ENCODE data around the gene KCNK6. TPM values are rescaled to one million over a fixed set of nuclear protein-coding genes. Genes with fewer than 3 reads are reported as not detected.
A peak's percentile ranks its signal among the peaks of the same experiment; 100 is the strongest.

The KCNK6 gene
- total RNA-seq, 1 experiment from 2014 or later = 18.3 TPM

DNA sequence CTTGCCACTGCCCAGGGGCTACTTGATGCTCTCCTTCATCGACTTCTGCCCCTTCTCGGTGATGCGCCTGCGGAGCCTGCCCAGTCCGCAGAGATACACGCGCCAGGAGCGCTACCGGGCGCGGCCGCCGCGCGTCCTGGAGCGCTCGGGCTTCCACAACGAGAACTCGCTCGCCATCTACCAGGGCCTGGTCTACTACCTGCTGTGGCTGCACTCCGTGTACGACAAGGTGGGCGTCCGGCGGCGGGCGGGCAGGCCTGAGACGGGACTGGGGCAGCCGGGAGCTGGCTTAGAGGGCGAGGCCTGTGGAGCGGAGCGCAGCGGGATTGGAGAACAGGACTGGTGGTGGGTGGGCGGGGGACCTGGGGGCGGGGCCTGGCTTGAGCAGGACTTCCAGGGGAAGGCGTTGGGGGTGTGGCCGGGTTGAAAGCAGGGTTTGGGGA, 42.0 kb downstream of the KCNK6 start:
- peak; percentile 79 for ATAC-seq
- TF ChIP-seq FOXK1 (CRISPR knock-in tag; IDR thresholded peaks at IDR 0.05) (0 out of 2 replicates have a peak, but pooled peaks have one; percentile 5), ZNF423 (CRISPR knock-in tag; IDR thresholded peaks at IDR 0.05) (no peak)
- TF ChIP-seq, protein P1, sequence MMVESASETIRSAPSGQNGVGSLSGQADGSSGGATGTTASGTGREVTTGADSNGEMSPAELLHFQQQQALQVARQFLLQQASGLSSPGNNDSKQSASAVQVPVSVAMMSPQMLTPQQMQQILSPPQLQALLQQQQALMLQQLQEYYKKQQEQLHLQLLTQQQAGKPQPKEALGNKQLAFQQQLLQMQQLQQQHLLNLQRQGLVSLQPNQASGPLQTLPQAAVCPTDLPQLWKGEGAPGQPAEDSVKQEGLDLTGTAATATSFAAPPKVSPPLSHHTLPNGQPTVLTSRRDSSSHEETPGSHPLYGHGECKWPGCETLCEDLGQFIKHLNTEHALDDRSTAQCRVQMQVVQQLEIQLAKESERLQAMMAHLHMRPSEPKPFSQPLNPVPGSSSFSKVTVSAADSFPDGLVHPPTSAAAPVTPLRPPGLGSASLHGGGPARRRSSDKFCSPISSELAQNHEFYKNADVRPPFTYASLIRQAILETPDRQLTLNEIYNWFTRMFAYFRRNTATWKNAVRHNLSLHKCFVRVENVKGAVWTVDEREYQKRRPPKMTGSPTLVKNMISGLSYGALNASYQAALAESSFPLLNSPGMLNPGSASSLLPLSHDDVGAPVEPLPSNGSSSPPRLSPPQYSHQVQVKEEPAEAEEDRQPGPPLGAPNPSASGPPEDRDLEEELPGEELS (CRISPR knock-in tag; IDR thresholded peaks at IDR 0.05) = 0 out of 2 replicates have a peak, but pooled peaks have one; percentile 68
- peaks cover 66% of the 10 kb centered on the region for H3K27me3 Mint-ChIP-seq (ENCODE audit: low read depth)
- H3K36me3 Mint-ChIP-seq = no peaks in the 10 kb centered on the region
- peaks cover 10% of the 10 kb centered on the region for H3K4me1 Mint-ChIP-seq
- no peaks in the 10 kb centered on the region for H3K9me3 Mint-ChIP-seq
- peak overlapping the region; percentile 93 for H3K27ac Mint-ChIP-seq
- H3K4me3 Mint-ChIP-seq = peak overlapping the region; percentile 86
- peak; percentile 94 for DNase-seq (ENCODE audit: low spot score)
- POLR2A ChIA-PET = interaction anchor here (0.8 to 2.7 kb wide), 4 partner anchors 12 to 57 kb away, joined by 3 to 16 read pairs (median 4); partner anchors contain the start of genes GGN and PSMD8
- CTCF ChIA-PET = interaction anchor here (0.7 to 2.9 kb wide), 12 partner anchors 10 to 128 kb away, joined by 3 to 19 read pairs (median 4); partner anchors contain the start of genes CATSPERG, FAM98C, GGN and PPP1R14A

DNA sequence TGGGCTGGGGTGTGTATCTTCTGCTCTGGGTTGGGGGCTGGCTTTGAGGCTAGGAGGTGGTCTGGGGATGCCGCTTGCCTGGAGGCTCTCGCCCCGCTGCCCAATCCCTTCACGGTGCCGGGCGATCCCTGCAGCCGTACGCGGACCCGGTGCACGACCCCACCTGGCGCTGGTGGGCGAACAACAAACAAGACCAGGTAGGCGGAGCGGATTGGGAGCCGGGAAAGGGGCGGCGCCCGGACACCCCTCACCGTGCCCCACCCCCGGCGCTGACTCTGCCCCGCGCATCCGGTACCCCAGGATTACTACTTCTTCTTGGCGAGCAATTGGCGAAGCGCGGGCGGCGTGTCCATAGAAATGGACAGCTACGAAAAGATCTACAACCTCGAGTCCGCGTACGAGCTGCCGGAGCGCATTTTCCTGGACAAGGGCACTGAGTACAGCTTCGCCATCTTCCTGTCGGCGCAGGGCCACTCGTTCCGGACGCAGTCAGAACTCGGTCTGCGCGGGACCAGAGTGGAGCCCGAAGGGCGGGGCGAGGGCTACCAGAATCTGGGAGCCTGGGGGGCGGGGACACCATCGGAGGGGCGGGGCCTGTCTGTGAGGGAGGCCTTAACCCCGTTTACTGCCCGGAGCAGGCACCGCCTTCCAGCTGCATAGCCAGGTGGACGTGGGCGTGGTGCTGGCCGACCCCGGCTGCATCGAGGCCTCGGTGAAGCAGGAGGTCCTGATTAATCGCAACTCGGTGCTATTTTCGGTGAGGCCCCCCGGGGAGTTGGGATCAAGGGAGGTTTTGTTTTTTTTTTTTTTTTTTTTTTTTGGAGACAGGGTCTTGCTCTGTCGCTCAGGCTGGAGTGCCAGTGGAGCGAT, 42.7 kb downstream of the KCNK6 start:
- ATAC-seq (peak; percentile 77), DNase-seq (ENCODE audit: low spot score) (peak; percentile 99)
- no peaks in the 10 kb centered on the region for H3K9me3 Mint-ChIP-seq
- peaks cover 59% of the 10 kb centered on the region for H3K27me3 Mint-ChIP-seq (ENCODE audit: low read depth)
- no peaks in the 10 kb centered on the region for H3K36me3 Mint-ChIP-seq
- H3K4me3 Mint-ChIP-seq = peak overlapping the region; percentile 86
- peaks cover 10% of the 10 kb centered on the region for H3K4me1 Mint-ChIP-seq
- H3K27ac Mint-ChIP-seq = peak overlapping the region; percentile 96
- POLR2A ChIA-PET = interaction anchor here (0.8 to 2.7 kb wide), 5 partner anchors 12 to 81 kb away, joined by 3 to 16 read pairs (median 5); partner anchors contain the start of genes GGN and PSMD8
- CTCF ChIA-PET = interaction anchor here (0.5 to 2.9 kb wide), 13 partner anchors 11 to 129 kb away, joined by 3 to 19 read pairs (median 4); partner anchors contain the start of genes CATSPERG, FAM98C, GGN and PPP1R14A
- TF ChIP-seq, protein P2, sequence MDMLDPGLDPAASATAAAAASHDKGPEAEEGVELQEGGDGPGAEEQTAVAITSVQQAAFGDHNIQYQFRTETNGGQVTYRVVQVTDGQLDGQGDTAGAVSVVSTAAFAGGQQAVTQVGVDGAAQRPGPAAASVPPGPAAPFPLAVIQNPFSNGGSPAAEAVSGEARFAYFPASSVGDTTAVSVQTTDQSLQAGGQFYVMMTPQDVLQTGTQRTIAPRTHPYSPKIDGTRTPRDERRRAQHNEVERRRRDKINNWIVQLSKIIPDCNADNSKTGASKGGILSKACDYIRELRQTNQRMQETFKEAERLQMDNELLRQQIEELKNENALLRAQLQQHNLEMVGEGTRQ (CRISPR knock-in tag; IDR thresholded peaks at IDR 0.05) = no peak
- TF ChIP-seq ZNF317 (CRISPR knock-in tag; IDR thresholded peaks at IDR 0.05; ENCODE audit: borderline replicate concordance, low read depth) = no peak
- TF ChIP-seq JAZF1 (CRISPR knock-in tag; IDR thresholded peaks at IDR 0.05) = no peak
- TF ChIP-seq, protein P3, sequence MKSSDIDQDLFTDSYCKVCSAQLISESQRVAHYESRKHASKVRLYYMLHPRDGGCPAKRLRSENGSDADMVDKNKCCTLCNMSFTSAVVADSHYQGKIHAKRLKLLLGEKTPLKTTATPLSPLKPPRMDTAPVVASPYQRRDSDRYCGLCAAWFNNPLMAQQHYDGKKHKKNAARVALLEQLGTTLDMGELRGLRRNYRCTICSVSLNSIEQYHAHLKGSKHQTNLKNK (CRISPR knock-in tag; IDR thresholded peaks at IDR 0.05) = no peak
- TF ChIP-seq JUN (CRISPR knock-in tag; IDR thresholded peaks at IDR 0.05) = no peak
- 0 out of 2 replicates have a peak, but pooled peaks have one; percentile 38 for TF ChIP-seq ESRRA (CRISPR knock-in tag; IDR thresholded peaks at IDR 0.05; ENCODE audit: borderline replicate concordance)
- TF ChIP-seq ZNF138 (CRISPR knock-in tag; conservative IDR thresholded peaks at IDR 0.05) = no peak
- TF ChIP-seq CBFB (CRISPR knock-in tag; IDR thresholded peaks at IDR 0.05; ENCODE audit: low read depth) = no peak
- TF ChIP-seq, protein P4, sequence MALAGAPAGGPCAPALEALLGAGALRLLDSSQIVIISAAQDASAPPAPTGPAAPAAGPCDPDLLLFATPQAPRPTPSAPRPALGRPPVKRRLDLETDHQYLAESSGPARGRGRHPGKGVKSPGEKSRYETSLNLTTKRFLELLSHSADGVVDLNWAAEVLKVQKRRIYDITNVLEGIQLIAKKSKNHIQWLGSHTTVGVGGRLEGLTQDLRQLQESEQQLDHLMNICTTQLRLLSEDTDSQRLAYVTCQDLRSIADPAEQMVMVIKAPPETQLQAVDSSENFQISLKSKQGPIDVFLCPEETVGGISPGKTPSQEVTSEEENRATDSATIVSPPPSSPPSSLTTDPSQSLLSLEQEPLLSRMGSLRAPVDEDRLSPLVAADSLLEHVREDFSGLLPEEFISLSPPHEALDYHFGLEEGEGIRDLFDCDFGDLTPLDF (CRISPR knock-in tag; IDR thresholded peaks at IDR 0.05) = no peak
- TF ChIP-seq ETV6 (CRISPR knock-in tag; IDR thresholded peaks at IDR 0.05) = peak; percentile 49
- TF ChIP-seq ZNF121 (CRISPR knock-in tag; IDR thresholded peaks at IDR 0.05) = no peak
- no peak for TF ChIP-seq SOX15 (CRISPR knock-in tag; IDR thresholded peaks at IDR 0.05)
- no peak for TF ChIP-seq MXD4 (CRISPR knock-in tag; IDR thresholded peaks at IDR 0.05; ENCODE audit: borderline replicate concordance)
- TF ChIP-seq, protein P5, sequence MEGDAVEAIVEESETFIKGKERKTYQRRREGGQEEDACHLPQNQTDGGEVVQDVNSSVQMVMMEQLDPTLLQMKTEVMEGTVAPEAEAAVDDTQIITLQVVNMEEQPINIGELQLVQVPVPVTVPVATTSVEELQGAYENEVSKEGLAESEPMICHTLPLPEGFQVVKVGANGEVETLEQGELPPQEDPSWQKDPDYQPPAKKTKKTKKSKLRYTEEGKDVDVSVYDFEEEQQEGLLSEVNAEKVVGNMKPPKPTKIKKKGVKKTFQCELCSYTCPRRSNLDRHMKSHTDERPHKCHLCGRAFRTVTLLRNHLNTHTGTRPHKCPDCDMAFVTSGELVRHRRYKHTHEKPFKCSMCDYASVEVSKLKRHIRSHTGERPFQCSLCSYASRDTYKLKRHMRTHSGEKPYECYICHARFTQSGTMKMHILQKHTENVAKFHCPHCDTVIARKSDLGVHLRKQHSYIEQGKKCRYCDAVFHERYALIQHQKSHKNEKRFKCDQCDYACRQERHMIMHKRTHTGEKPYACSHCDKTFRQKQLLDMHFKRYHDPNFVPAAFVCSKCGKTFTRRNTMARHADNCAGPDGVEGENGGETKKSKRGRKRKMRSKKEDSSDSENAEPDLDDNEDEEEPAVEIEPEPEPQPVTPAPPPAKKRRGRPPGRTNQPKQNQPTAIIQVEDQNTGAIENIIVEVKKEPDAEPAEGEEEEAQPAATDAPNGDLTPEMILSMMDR (IDR thresholded peaks at IDR 0.05) = no peak
- TF ChIP-seq, protein P6, sequence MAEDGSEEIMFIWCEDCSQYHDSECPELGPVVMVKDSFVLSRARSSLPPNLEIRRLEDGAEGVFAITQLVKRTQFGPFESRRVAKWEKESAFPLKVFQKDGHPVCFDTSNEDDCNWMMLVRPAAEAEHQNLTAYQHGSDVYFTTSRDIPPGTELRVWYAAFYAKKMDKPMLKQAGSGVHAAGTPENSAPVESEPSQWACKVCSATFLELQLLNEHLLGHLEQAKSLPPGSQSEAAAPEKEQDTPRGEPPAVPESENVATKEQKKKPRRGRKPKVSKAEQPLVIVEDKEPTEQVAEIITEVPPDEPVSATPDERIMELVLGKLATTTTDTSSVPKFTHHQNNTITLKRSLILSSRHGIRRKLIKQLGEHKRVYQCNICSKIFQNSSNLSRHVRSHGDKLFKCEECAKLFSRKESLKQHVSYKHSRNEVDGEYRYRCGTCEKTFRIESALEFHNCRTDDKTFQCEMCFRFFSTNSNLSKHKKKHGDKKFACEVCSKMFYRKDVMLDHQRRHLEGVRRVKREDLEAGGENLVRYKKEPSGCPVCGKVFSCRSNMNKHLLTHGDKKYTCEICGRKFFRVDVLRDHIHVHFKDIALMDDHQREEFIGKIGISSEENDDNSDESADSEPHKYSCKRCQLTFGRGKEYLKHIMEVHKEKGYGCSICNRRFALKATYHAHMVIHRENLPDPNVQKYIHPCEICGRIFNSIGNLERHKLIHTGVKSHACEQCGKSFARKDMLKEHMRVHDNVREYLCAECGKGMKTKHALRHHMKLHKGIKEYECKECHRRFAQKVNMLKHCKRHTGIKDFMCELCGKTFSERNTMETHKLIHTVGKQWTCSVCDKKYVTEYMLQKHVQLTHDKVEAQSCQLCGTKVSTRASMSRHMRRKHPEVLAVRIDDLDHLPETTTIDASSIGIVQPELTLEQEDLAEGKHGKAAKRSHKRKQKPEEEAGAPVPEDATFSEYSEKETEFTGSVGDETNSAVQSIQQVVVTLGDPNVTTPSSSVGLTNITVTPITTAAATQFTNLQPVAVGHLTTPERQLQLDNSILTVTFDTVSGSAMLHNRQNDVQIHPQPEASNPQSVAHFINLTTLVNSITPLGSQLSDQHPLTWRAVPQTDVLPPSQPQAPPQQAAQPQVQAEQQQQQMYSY (CRISPR knock-in tag; IDR thresholded peaks at IDR 0.05) = peak; percentile 78
- TF ChIP-seq GRHL2 (CRISPR knock-in tag; IDR thresholded peaks at IDR 0.05; ENCODE audit: insufficient replicate concordance, severe bottlenecking) = no peak
- TF ChIP-seq KAT7 (CRISPR knock-in tag; IDR thresholded peaks at IDR 0.05; ENCODE audit: borderline replicate concordance) = no peak
- TF ChIP-seq ZNF232 (CRISPR knock-in tag; IDR thresholded peaks at IDR 0.05) = 0 out of 2 replicates have a peak, but pooled peaks have one; percentile 16
- TF ChIP-seq GTF2I (CRISPR knock-in tag; conservative IDR thresholded peaks at IDR 0.05) = no peak
- no peak for TF ChIP-seq ZNF263 (CRISPR knock-in tag; IDR thresholded peaks at IDR 0.05; ENCODE audit: low read depth)

All from WTC11 (cell line).